H9 (cell line): ENCODE results near the gene TIMM9. TPM values are rescaled to one million over a fixed set of nuclear protein-coding genes. Genes with fewer than 3 reads are reported as not detected.

ENCODE experiments used
- DNase-seq: peaks from one replicate; pipeline ENCODE4 v3.0.0-alpha.2; 2017
- H2AFZ ChIP-seq: one replicate; pipeline ENCODE4 v1.6.1; 2013; ENCODE audit warnings: mild to moderate bottlenecking, low read length, control low read depth, moderate library complexity
- H2AK5ac ChIP-seq: 2 replicates; pipeline ENCODE4 v1.6.1; 2013; ENCODE audit warnings: low read length, control low read depth, mixed read lengths; ENCODE audit not compliant: insufficient read length
- H2BK120ac ChIP-seq: one replicate; pipeline ENCODE4 v1.6.1; 2013; ENCODE audit warnings: low read depth, mild to moderate bottlenecking, low read length, control low read depth, inconsistent platforms; ENCODE audit not compliant: poor library complexity, severe bottlenecking
- H2BK12ac ChIP-seq: 2 replicates; pipeline ENCODE4 v1.6.1; 2013; ENCODE audit warnings: low read length, control low read depth, mixed read lengths, low read depth; ENCODE audit not compliant: insufficient read length
- H2BK15ac ChIP-seq: 2 replicates; pipeline ENCODE4 v1.6.1; 2013; ENCODE audit warnings: low read depth, low read length, control low read depth
- H2BK20ac ChIP-seq: one replicate; pipeline ENCODE4 v1.6.1; 2013; ENCODE audit warnings: low read depth, mild to moderate bottlenecking, low read length, control low read depth, inconsistent platforms; ENCODE audit not compliant: poor library complexity, severe bottlenecking
- H2BK5ac ChIP-seq: 2 replicates; pipeline ENCODE4 v1.6.1; 2013; ENCODE audit warnings: low read length, control low read depth, mixed read lengths; ENCODE audit not compliant: insufficient read length
- H3K14ac ChIP-seq: 2 replicates; pipeline ENCODE4 v1.6.1; 2013; ENCODE audit warnings: low read length, control low read depth; ENCODE audit not compliant: insufficient read depth
- H3K18ac ChIP-seq: 2 replicates; pipeline ENCODE4 v1.6.1; 2013; ENCODE audit warnings: low read depth, mild to moderate bottlenecking, mixed read lengths, low read length, control low read depth; ENCODE audit not compliant: insufficient read length
- H3K23ac ChIP-seq: 2 replicates; pipeline ENCODE4 v1.6.1; 2013; ENCODE audit warnings: low read length, control low read depth, mixed read lengths, low read depth; ENCODE audit not compliant: insufficient read length
- H3K23me2 ChIP-seq: 2 replicates; pipeline ENCODE4 v1.6.1; 2013; ENCODE audit warnings: low read depth, mild to moderate bottlenecking, mixed read lengths, low read length, control low read depth; ENCODE audit not compliant: insufficient read length, poor library complexity, severe bottlenecking
- H3K27ac ChIP-seq: 2 replicates; pipeline ENCODE4 v1.5.1; 2013; ENCODE audit warnings: low read length, control low read depth, mixed read lengths, low read depth; ENCODE audit not compliant: insufficient read length
- H3K27me3 ChIP-seq: 2 replicates; pipeline ENCODE4 v1.6.1; 2013; ENCODE audit warnings: low read length, control low read depth, inconsistent platforms; ENCODE audit not compliant: insufficient read depth
- H3K4ac ChIP-seq: 2 replicates; pipeline ENCODE4 v1.6.1; 2013; ENCODE audit warnings: low read depth, mild to moderate bottlenecking, control low read depth, inconsistent platforms, low read length, moderate library complexity
- H3K4me1 ChIP-seq: 2 replicates; pipeline ENCODE4 v1.6.1; 2013; ENCODE audit warnings: low read length, control low read depth, inconsistent platforms; ENCODE audit not compliant: insufficient read depth
- H3K4me2 ChIP-seq: 2 replicates; pipeline ENCODE4 v1.6.1; 2013; ENCODE audit warnings: low read length, control low read depth, mixed read lengths; ENCODE audit not compliant: insufficient read length, insufficient read depth
- H3K56ac ChIP-seq: 2 replicates; pipeline ENCODE4 v1.6.1; 2013; ENCODE audit warnings: low read depth, mild to moderate bottlenecking, mixed read lengths, low read length, control low read depth; ENCODE audit not compliant: insufficient read length
- H3K79me1 ChIP-seq: 2 replicates; pipeline ENCODE4 v1.6.1; 2013; ENCODE audit warnings: low read depth, mild to moderate bottlenecking, moderate library complexity, low read length, control low read depth, inconsistent platforms; ENCODE audit not compliant: insufficient read depth, poor library complexity, severe bottlenecking
- H3K79me2 ChIP-seq: 2 replicates; pipeline ENCODE4 v1.6.1; 2013; ENCODE audit warnings: low read length, control low read depth, inconsistent platforms; ENCODE audit not compliant: insufficient read depth
- H3K9ac ChIP-seq: 2 replicates; pipeline ENCODE4 v1.6.1; 2013; ENCODE audit warnings: low read length, control low read depth, mixed read lengths; ENCODE audit not compliant: insufficient read length; ENCODE audit errors: extremely low read depth
- H3K9me3 ChIP-seq: one replicate; pipeline ENCODE4 v1.6.1; 2013; ENCODE audit warnings: low read depth, low read length, inconsistent platforms; ENCODE audit not compliant: control insufficient read depth
- H3T11ph ChIP-seq: one replicate; pipeline ENCODE4 v1.6.1; 2013; ENCODE audit warnings: mild to moderate bottlenecking, low read length, control low read depth, inconsistent platforms
- H4K20me1 ChIP-seq: one replicate; pipeline ENCODE4 v1.6.1; 2013; ENCODE audit not compliant: control insufficient read depth, insufficient read length, insufficient read depth
- H4K5ac ChIP-seq: 2 replicates; pipeline ENCODE4 v1.6.1; 2013; ENCODE audit warnings: low read depth, mild to moderate bottlenecking, mixed read lengths, low read length, control low read depth; ENCODE audit not compliant: insufficient read length
- H4K8ac ChIP-seq: replicated peaks from 2 replicates; pipeline ENCODE4 v1.6.1; 2013; ENCODE audit warnings: low read length, control low read depth, mixed read lengths, low read depth; ENCODE audit not compliant: insufficient read length
- H4K91ac ChIP-seq: 2 replicates; pipeline ENCODE4 v1.6.1; 2013; ENCODE audit warnings: low read depth, mild to moderate bottlenecking, moderate library complexity, mixed read lengths, low read length, control low read depth; ENCODE audit not compliant: insufficient read length
- H3K27ac Mint-ChIP-seq, 3 experiments: 2 replicates in 2 of 3; 3 replicates in 1 of 3; pipeline ENCODE4 v1.8.0; 2020 to 2021; ENCODE audit warnings: mixed read lengths in 3 of 3, mild to moderate bottlenecking in 1 of 3, moderate library complexity in 1 of 3
- H3K27me3 Mint-ChIP-seq: 2 replicates; pipeline ENCODE4 v1.8.0; 2021; ENCODE audit warnings: low read depth, mild to moderate bottlenecking, moderate library complexity, mixed read lengths
- H3K36me3 Mint-ChIP-seq, 3 experiments: 2 replicates in 2 of 3; 3 replicates in 1 of 3; pipeline ENCODE4 v1.8.0; 2020 to 2021; ENCODE audit warnings: low read depth in 3 of 3, mixed read lengths in 3 of 3; ENCODE audit not compliant: insufficient read depth in 1 of 3
- H3K4me1 Mint-ChIP-seq, 2 experiments: 2 replicates each; pipeline ENCODE4 v1.8.0; 2020; ENCODE audit warnings: mixed read lengths in 2 of 2
- H3K4me3 Mint-ChIP-seq, 2 experiments: 2 replicates in 1 of 2; 3 replicates in 1 of 2; pipeline ENCODE4 v1.8.0; 2020 to 2021; ENCODE audit warnings: mild to moderate bottlenecking in 2 of 2, mixed read lengths in 2 of 2, moderate library complexity in 1 of 2
- H3K9me3 Mint-ChIP-seq, 2 experiments: 2 replicates in 1 of 2; 3 replicates in 1 of 2; pipeline ENCODE4 v1.8.0; 2020; ENCODE audit warnings: mild to moderate bottlenecking in 2 of 2, mixed read lengths in 2 of 2, moderate library complexity in 1 of 2
- WGBS: extraction: QIAGEN DNeasy Blood & Tissue Kit; methylation state at CpG from one replicate; pipeline ENCODE4 v1.1.7; 2013; ENCODE audit warnings: missing lambda C conversion rate, low lambda C conversion rate, mixed read lengths; ENCODE audit not compliant: insufficient read length; ENCODE audit errors: extremely low coverage; 5-methylcytosine and 5-hydroxymethylcytosine counted together
- total RNA-seq: library from RNA; stranded (reverse); gene quantifications from 2 replicates; pipeline ENCODE4 v1.2.1, GENCODE V29; 2021
- TF ChIP-seq, protein P1 (sequence below): fragments of 200-600 bp; sonication (generic); conservative IDR thresholded peaks from 3 replicates; pipeline ENCODE4 v1.8.0; 2021; ENCODE audit warnings: antibody characterized with exemption, mild to moderate bottlenecking

Gene TIMM9
- total RNA-seq, 1 experiment from 2014 or later, result 51.4 TPM

DNA sequence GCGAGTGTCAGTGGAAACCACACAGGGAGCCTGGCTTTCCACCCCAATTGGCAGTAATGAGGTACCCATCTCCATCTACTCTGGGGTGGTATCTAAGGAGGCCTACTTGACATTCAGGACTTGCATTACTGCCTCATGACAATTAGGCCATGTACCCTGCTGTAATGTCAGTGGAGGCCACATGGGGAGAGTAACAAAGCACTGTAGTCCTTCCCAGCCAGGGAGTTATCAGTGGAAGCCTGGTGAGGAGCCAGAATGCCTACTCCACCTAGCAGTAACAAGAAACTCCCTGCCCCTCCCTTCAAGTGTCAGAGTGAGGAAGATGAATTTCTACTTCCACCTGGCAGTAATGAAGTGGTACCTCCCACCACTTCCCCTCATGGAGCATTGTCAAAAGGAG is 12.5 kb downstream of the TIMM9 start:
- no peaks in the 10 kb centered on the region for H3K4me1 ChIP-seq
- H3K79me1 ChIP-seq, result peaks cover 5% of the 10 kb centered on the region
- no peaks in the 10 kb centered on the region for H3K9me3 ChIP-seq
- WGBS, result no CpG with 5 or more reads among the region's 1 CpG
- no peak overlapping the region for H2BK5ac ChIP-seq
- H3K18ac ChIP-seq, result no peak overlapping the region
- no peak for DNase-seq
- no peak overlapping the region for H3K4ac ChIP-seq
- H3T11ph ChIP-seq, result no peak overlapping the region
- H2BK12ac ChIP-seq, result no peak overlapping the region
- H2BK120ac ChIP-seq, result no peak overlapping the region
- H3K9me3 Mint-ChIP-seq, result peaks cover 0 to 3% of the 10 kb centered on the region in 2 experiments; a peak in 1 of 5 replicates
- H4K20me1 ChIP-seq, result no peaks in the 10 kb centered on the region
- H3K27ac ChIP-seq, result no peak overlapping the region
- no peak overlapping the region for H3K14ac ChIP-seq
- no peaks in the 10 kb centered on the region for H3K23me2 ChIP-seq
- no peak overlapping the region for H3K56ac ChIP-seq
- TF ChIP-seq, protein P1, sequence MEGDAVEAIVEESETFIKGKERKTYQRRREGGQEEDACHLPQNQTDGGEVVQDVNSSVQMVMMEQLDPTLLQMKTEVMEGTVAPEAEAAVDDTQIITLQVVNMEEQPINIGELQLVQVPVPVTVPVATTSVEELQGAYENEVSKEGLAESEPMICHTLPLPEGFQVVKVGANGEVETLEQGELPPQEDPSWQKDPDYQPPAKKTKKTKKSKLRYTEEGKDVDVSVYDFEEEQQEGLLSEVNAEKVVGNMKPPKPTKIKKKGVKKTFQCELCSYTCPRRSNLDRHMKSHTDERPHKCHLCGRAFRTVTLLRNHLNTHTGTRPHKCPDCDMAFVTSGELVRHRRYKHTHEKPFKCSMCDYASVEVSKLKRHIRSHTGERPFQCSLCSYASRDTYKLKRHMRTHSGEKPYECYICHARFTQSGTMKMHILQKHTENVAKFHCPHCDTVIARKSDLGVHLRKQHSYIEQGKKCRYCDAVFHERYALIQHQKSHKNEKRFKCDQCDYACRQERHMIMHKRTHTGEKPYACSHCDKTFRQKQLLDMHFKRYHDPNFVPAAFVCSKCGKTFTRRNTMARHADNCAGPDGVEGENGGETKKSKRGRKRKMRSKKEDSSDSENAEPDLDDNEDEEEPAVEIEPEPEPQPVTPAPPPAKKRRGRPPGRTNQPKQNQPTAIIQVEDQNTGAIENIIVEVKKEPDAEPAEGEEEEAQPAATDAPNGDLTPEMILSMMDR, result no peak; the same call in 2 of the 3 replicates
- H2BK20ac ChIP-seq, result no peak overlapping the region
- H3K79me2 ChIP-seq, result no peaks in the 10 kb centered on the region
- no peaks in the 10 kb centered on the region for H3K27me3 Mint-ChIP-seq
- H3K27ac Mint-ChIP-seq, result no peak overlapping the region
- no peak overlapping the region for H4K5ac ChIP-seq
- no peak overlapping the region for H2BK15ac ChIP-seq
- no peak overlapping the region for H4K8ac ChIP-seq
- no peak overlapping the region for H4K91ac ChIP-seq
- H3K36me3 Mint-ChIP-seq, result peaks cover 39 to 73% (median 68%) of the 10 kb centered on the region in 3 experiments
- H2AFZ ChIP-seq, result no peak overlapping the region
- no peak overlapping the region for H3K23ac ChIP-seq
- no peak overlapping the region for H2AK5ac ChIP-seq
- H3K27me3 ChIP-seq, result no peaks in the 10 kb centered on the region
- no peak overlapping the region for H3K4me3 Mint-ChIP-seq
- peaks cover 9 to 10% of the 10 kb centered on the region in 2 experiments; a peak in 3 of 4 replicates for H3K4me1 Mint-ChIP-seq
- no peak overlapping the region for H3K4me2 ChIP-seq
- no peak overlapping the region for H3K9ac ChIP-seq
